IPS-NIHi11 (cell line): ENCODE measurements around the gene AP4S1.
A peak's percentile ranks its signal among the peaks of the same experiment; 100 is the strongest.
"Not testable (repeated sequence)": the region's sequence is repeated elsewhere in the genome, so short reads cannot be mapped to it uniquely, and the experiment has no call there.

Experiments
- DNase-seq: peaks from one replicate; pipeline ENCODE4 v3.0.0; 2012; ENCODE audit warnings: mixed read lengths, low spot score

AP4S1 gene

DNA sequence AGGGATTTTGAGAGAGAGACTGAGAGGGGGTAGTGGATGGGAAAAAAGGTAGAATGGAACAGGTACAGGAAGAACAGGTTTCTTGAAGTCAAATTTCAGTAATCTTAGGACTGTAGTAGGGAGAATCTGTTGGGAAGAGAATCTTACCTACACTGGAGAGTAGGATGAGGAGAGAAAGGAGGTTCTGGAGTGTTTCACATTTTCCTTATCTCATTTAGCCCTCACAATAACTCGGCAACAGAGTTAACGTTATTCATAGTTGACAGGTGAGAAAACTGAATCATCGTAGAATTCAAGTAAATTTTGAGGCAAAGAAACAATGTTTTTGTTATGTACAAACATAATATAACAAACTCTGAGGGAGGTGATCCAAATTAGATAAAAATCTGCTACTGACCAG lies 17.9 kb downstream of the AP4S1 start:
- no peak for DNase-seq

DNA sequence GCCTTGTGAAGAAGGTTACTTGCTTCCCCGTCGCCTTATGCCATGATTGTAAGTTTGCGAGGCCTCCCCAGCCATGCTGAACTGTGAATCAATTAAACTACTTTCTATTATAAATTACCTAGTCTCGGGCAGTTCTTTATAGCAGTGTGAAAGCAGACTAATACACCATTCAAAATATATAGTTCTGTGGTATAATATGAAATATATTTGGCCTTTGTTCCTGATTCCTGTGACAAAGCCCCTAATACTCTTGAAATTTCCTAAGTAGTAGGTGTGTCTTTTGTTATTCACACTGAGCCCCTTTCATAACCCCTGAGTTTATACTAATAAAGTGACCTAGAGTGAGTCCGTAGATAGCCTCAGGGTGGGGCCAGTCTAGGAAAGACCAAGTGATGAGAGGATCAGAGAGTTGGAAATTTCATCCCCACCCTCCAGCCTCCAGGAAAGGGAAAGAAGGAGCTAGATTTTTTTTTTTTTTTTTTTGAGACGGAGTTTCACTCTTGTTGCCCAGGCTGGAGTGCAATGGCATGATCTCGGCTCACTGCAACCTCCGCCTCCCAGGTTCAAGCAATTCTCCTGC lies 20.1 kb downstream of the AP4S1 start:
- no peak for DNase-seq

DNA sequence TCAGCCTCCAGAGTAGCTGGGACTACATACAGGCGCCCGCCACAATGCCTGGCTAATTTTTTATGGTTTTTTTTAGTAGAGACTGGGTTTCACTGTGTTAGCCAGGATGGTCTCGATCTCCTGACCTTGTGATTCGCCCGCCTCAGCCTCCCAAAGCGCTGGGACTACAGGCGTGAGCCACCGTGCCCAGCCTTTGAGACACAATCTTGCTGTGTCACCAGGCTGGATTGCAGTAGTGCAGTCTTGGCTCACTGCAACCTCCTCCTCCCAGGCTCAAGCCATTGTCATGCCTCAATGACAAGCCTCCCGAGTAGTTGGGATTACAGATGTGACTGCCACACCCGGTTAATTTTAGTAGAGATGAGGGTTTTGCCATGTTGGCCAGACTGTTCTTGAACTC lies 22.1 kb downstream of the AP4S1 start:
- no peak for DNase-seq

DNA sequence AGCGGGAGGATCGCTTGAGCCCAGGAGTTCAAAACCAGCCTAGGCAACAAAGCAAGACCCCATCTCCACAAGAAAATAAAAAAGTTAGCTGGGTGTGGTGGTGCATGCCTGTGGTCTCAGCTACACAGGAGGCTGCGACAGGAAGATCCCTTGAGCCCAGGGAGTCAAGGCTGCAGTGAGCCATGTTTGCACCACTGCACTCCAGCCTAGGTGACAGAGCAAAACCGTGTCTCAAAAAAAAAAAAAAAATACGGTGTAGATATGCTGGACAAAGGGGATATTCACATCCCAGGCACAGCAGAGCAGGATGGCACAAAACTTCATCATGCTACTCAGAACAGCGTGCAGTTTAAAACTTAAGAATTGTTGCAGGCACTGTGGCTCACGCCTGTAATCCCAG lies 25.6 kb downstream of the AP4S1 start:
- DNase-seq: no peak

DNA sequence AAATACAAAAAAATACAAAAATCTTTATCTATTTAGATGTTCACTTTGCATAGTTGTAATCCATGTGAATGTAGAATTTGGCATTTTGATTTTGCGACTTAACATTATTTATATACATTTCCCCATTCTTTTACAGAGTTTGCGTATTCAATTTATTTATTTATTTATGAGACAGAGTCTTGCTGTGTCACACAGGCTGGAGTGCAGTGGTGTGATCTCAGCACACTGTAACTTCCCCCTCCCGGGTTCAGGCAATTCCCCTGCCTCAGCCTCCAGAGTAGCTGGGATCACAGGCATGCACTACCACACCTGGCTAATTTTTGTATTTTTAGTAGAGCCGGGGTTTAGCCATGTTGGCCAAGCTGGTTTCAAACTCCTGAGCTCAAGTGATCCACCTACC lies 26.1 kb downstream of the AP4S1 start:
- no peak for DNase-seq

DNA sequence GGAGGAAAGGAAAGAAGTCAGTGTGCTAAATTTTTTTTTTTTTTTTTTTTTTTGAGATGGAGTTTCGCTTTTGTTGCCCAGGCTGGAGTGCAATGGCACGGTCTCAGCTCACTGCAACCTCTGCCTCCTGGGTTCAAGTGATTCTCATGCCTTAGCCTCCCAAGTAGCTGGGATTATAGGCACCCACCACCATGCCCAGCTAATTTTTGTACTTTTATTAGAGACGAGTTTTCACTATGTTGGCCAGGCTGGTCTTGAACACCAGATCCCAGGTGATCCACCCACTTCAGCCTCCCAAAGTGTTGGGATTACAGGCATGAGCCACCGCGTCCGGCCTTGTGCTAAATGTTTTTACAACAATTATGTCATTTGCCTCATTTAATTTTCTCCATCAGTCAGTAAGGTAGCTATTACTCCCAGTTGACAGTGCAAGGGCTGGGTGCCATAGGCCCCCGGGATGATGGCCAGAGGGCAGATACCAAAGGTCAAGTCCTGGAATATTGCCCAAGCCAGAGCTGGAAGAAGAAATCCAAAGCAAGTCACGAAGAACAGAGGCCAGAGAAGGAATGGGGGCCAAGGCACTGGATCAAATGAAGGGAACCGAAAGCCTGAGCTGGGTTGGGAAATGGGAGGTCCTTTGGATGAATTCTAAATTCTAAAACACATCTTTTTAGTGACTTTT lies 27.6 kb downstream of the AP4S1 start:
- not testable (repeated sequence) for DNase-seq

DNA sequence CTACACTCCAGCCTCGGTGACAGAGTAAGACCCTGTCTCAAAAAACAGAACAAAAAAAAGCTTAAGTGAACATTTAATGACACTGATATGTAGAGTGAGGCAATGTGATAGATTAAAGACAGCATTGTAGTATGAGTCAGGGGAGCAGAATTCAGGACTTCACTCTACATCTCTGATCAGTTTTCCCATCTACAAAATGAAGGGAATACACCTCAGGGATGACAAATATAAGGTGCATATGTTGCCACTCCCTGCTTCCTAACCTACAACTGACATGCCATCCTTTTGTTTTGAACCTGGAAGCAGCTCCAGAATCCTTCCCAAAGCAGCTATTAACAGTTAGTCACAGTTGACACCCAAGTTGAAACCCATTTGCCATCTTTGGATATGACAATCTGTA lies 31.6 kb downstream of the AP4S1 start:
- no peak for DNase-seq

DNA sequence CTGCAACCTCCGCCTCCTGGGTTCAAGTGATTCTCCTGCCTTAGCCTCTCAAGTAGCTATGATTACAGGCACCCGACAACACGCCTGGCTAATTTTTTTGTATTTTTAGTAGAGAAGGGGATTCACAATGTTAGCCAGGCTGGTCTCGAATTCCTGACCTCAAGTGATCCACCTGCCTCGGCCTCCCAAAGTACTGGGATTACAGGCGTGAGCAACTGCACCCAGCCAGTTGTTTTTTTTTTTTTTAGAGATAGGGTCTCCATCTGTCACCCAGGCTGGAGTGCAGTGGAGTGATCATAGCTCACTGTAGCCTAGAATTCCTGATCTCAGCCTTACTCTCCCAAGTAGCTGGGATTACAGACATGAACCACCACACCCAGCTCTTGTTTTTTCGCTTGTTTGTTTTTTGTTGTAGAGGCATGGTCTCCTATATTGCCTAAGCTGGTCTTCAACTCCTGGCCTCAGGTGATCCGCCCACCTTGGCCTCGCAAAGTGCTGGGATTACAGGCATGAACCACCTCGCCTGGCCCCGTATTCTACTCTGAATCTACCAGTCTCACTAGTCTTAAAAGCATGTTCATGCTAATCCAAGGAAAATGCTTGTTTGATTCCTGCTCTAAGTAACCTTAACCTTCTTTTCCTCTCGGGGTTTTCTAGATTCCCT lies 32.4 kb downstream of the AP4S1 start:
- DNase-seq: no peak

DNA sequence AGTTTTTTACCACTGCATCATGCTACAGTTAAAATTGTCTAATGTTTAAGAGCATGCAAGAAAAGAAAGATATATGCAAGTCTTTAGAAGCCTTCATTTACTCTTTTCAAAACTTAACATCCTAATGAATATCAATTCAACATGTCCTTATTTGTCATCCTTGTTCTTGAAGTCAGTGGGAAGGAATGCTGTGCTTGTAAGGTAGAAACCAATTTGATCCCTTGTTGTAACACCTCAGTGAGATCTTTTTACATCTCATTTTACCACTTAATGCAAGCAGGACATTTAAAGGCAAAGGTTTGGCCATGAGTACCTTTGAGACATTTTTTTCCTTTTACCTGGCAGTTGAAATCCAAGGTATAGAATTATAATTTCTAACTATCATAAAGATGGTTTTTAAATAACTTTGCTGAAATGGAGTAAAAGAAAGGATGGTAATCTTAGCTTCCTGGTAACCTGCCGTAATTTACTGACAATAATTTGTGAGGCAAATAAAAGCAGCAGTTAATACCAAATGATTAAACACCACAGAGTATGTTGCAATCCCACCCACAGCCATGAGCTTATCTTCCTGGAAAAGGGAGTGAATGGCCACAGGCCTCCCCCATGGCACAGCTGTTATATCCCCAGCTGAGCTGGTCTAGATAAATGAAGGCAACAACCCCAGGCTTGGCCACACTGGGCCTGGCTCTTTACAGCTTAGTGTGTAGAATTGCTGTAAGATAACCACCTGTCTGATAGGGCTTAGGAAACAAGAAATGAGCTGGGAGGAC lies 33.9 kb downstream of the AP4S1 start:
- DNase-seq: peak; percentile 31

DNA sequence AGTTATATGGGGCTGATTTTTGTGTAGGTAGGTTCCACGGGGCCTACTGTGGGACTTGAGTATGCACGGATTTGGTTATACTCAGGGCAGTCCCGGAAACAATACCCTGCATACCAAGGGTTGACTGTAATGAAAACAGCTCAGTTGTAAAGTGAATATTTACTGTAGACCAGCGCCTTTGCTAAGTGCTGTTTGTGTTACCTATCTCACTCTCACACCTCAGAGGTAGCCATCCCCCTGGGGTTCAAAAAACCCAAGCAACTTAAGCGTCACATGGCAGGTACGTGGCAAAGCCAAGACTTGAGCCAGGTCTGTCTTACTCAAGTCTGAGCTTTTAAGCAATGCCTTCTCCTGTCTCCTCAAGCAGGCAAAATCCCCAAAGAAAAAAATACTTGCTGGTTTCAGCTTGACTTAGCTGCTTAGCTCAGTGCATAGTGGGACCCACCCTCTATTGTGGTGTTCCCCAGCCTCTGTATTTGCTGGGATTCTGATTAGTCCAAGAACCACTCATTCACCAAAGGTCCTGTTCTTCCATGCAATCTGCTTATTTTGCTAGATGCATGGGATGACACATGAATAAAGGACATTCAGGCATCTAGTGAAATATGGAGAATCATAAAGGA lies 34.9 kb downstream of the AP4S1 start:
- DNase-seq: peak; percentile 26

DNA sequence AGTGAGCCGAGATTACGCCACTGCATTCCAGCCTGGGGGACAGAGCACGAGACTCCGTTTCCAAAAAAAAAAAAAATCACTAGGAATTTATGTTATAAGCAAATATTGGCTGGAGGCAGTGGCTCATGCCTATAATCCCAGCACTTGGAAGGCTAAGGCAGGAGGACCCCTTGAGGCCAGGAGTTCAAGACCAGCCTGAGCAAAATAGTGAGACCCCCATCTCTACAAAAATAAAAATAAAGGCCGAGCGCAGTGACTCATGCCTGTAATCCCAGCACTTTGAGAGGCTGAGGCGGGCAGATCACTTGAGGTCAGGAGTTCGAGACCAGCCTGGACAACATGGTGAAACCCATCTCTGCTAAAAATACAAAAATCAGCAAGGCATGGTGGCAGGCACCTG lies 37.5 kb downstream of the AP4S1 start:
- not testable (repeated sequence) for DNase-seq

DNA sequence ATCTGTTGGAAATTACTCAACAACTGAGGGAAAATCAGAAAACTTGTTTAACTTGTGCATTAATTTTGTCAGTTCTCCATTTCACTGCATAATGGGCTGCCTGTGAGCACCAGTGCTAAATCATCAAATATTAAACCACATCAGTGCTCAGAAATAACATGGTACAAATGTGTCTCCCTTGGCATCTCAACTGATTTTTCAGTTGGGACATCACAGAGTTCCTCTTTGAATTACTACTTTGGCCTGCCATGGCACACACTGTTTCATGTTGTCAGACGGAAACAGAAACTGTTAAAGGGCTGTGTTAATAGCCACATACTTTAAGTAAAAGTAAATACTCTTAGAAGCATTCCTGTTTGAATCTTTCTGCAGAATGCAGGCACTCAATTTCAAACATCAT lies 42.8 kb downstream of the AP4S1 start:
- DNase-seq: no peak

DNA sequence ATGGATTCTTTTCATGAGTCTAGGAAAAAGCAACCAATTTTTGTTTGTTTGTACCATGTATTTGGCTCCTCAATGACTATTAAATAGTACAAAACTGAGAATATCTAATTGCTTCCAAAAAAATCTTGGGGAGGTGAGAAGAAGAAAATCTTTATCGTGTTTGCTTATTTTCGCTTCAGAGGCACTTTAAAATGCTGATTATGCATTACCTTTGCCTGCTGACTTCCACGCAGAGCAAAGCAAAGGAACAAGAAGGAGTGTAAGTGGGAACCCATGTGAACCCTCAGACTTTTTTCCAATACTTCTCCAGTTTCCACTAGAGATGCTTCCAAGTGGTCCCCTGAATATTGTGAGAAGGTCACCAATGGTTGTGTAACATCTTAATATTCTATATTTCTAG lies 43.9 kb downstream of the AP4S1 start:
- DNase-seq: no peak

DNA sequence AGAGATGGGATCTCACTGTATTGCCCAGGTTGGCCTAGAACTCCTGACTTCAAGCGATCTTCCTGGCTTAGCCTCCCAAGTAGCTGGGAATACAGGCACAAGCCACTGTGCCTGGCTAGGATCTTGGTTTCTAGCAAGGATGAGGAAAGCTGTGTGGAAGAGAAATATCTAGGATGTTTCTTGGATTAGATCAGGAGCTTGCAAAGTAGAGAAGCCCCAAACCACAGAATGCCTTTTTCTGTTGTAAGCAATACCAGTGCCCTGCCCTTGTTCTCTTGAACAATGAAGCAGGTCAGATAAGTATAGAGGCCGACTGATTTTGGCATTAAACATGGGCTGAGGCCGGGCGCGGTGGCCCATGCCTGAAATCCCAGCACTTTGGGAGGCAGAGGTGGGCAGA lies 45.0 kb downstream of the AP4S1 start:
- DNase-seq: no peak

DNA sequence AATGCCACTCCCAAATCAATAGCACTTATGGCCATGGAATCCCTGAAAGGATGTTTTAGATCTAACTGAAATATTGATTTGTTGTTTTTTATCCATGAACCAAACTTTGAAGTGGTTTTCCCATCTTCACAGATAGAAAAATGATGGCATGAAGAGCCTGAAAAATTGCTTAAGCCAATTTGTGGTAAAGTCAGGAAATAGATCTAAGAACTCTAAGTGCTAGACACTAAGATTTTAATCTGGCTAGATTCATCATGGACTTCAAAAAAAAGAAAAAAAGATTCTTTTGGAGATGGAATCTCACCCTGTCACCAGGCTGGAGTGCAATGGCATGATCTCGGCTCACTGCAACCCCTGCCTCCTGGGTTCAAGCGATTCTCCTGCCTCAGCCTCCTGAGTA lies 45.7 kb downstream of the AP4S1 start:
- DNase-seq: no peak

DNA sequence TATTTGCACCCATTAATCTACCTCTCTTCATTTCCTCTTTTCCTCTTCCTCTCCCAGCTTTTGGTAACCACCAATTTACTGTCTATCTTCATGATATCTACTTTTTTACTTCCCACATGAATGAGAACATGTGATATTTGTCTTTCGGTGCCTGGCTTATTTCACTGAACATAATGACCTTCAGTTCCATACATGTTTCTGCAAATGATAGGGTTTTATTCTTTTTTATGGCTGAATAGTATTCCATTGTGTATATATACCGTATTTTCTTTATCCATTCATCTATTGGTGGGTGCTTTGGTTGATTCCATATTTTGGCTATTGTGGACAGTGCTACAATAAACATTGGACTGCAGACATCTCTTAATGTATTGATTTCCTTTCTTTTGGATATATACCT lies 49.7 kb downstream of the AP4S1 start:
- no peak for DNase-seq

DNA sequence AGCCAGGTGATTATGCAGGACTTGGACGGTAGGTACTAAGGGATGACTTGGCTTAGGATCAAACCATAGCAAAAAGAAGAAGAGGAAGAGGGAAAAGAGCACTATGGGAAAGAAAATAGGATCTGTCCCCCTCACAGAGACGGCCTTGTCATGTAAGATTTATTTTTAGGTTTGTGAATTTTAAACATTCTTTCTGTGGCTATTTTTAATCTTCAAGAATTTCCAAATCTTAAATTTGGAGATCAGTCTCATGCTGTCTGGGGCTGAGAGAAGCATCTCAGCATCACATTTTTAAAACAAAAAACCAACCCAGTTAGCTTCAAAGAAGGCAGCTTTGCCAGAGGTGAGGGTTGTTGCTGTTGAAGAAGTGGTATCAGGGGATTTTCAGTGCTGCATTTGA lies 53.3 kb downstream of the AP4S1 start:
- DNase-seq: no peak

DNA sequence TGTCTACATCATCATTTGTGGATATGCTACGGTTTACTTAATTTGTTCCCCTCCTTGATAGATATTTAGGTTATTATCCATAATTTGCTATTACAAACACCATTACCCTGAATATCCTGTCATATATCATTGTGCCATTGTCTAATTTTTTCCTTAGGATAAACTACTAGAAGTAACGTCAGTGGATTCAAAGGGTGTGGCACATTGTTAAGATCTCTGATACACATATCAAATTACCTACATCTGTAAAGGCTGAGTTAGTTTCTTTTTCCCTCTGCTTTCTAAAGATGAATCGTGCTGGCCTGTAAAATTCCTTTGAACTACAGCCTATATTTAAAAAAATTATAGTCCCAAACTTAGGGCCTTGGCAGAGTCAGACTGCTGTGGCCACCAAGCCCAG lies 54.6 kb downstream of the AP4S1 start:
- no peak for DNase-seq

DNA sequence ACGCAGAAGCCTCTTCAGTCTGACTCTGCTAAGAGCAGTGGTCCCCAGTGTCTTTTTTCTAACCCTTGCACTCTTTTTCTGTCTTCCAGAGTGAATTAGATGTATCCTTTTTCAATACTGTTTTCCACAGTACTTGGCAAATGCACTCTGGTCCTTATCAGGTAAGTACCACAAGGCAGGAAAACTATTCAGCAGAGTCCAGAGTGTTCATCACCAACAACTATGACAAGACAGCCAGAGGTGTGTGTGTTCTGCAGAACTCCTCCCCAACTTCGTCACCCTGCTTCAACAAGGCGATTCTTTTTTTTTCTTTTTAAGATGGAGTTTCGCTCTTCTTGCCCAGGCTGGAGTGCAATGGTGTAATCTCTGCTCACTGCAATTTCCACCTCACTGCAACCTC lies 55.0 kb downstream of the AP4S1 start:
- no peak for DNase-seq

DNA sequence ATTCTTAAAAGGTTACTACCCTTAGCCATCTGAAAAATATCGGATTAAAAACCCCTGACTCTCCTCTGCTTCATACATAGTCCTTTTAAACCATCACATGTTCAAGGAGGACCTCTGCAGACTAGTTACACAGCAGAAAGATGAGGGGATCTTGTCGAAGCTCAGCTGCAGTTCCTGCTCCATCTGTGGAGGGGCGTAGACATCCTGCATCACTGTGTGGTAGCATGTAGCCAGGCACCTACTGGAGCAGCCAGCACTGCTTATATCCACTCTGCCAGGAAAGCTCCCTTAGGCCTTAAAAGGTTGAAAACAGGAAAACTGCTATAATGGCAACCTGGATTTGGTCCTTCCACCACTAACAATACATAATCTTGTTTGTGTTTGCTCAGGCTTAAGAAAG lies 58.3 kb downstream of the AP4S1 start:
- no peak for DNase-seq

DNA sequence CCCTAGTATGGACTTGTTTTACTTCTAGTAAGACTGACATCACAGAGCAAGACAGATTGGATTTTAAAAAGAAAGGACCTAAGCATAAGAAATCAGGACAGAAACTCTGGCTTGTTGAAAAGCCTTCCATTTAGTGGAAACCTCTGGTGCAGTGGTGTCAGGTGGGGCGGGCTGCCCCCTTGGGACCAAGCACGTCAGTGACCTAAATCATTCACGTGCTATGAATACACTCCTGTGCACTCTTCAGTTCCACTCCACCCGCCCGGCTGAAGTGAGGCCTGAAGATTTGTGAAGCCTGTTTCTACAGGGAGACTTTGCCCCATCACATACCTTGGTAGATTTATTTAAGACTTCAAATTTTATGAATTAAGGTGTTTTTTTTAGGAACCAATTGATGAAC lies 58.9 kb downstream of the AP4S1 start:
- DNase-seq: peak; percentile 24

DNA sequence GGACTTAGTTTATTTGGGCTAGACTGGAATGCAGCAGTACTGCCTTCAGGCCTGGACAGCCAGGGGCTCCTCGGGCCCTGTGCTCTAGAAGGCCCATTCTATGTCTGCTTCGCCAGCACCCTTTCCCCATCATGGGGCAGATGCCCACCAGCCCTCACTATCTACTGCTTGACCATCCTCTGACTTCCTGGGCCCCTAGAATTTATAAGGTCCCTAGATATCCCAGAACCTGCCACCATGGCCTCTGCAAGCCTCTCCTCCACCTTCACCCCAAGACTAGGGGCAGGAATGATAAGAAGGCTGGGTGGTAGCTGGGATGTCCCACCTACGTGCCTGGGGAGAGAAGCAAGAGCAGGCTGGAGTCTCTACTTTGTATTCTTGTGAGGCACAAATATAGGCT lies 59.6 kb downstream of the AP4S1 start:
- no peak for DNase-seq

DNA sequence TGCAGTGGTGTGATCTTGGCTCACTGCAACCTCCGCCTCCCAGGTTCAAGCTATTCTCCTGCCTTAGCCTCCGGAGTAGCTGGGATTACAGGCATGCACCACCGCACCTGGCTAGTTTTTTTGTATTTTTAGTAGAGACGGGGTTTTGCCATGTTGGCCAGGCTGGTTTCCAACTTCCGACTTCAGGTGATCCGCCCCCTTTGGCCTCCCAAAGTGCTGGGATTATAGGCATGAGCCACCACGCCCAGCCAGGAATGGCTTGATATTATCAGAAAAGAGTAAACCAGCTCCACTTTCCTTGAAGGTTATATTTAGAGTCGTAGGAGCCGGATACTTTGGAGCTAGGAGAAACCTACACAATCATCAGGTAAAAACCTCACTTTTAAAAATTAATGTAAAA lies 61.0 kb downstream of the AP4S1 start:
- not testable (repeated sequence) for DNase-seq
